EH (cell line): Measurements from ENCODE around the gene RARRES1.
A peak's percentile ranks its signal among the peaks of the same experiment; 100 is the strongest.

Source experiments
- DNase-seq: peaks from one replicate; pipeline ENCODE4 v3.0.0-alpha.2; 2015; ENCODE audit warnings: low read depth

The RARRES1 gene

DNA sequence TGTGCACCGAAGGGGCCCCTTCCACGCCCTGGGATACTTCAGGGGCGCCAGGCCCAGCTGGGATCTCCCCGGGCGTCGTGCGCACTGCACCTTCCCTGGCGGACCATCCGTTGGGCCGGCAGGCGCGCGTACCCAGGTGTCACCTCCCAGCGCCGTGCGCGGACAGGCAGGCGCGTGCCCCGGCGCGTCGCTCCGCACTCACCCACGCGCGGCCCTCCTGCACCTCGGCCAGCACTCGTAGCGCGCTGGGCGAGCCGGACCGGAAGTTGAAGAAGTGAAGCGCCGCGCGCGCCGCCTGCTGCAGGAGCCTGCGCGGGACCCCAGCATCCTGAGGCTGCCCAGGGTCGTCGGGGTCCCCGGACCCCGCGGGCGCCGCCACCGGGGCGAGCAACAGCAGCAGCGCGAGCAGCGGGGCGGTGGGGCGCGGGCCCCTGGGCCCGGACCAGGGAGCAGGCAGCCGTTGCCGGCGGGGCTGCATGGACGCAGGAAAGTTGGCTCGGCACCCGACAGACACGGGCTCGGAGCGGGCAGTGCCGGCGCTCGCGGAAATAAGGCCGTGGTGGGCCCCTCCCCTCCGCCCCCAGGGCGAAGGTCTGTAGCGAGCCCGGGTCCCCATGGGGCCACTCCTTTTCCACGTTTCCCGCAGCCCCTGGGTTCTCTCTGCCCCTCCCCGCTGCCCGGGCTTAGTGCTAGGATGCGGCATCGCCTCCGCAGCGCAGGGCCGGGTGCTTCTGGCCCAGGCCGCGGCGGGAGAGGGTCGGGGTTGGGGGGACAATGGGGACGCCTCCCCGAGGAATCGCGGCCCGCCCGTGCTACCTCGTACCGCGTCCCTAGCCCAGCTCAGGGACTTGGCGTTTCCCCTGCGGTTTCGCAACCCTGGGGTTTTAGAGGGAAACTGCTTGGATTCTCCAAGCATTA lies at the start of gene RARRES1:
RARRES1 (minus strand) TSS at position 520 of the 918 bp plus-strand sequence; CDS start at position 478, 42 bp downstream.
- DNase-seq = peak; percentile 64

DNA sequence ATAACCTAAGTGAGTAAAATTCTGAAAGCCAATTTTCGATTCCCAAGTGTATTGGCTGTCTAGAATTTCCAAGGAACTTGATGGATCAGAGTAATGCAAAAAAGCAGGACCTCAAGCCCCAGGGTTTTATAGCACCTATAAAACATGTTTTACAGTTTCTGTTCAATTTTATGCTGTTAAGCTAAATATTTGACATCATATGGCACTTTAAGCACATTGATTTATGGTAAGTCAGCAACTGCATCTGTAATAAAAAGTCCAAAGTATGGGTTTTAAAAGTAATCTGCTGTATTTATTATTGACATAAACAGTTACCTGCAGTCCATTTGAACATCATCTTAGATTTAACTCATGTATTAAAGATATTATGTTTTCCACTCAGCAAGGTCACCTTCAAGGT lies 49.6 kb upstream of the RARRES1 start:
- no peak for DNase-seq

DNA sequence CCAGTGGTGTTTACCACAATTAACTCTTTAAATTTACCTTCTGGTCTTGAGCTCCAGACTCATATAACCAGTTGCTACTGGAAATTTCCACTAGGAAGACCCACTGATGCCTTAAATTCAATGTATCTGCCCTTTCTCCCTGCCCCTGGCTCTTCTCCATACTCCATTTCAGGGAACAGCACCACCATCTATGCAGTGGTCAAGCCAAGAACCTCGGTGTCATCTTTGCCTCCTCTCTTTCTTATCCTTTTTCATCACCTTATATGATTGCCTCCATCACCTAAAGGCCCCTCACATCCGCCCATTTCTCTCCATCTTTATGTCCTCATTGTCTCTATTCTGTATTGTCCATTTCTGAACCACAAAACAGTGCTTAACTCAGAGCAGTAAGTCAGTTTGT lies 48.9 kb upstream of the RARRES1 start:
- DNase-seq = no peak

- DNase-seq = no peak
These were observed 48.5 kb upstream of the RARRES1 start for GRCh38 chr3:158780766-158781165.

- DNase-seq = no peak
These were observed 45.1 kb upstream of the RARRES1 start for GRCh38 chr3:158777161-158777873.

DNA sequence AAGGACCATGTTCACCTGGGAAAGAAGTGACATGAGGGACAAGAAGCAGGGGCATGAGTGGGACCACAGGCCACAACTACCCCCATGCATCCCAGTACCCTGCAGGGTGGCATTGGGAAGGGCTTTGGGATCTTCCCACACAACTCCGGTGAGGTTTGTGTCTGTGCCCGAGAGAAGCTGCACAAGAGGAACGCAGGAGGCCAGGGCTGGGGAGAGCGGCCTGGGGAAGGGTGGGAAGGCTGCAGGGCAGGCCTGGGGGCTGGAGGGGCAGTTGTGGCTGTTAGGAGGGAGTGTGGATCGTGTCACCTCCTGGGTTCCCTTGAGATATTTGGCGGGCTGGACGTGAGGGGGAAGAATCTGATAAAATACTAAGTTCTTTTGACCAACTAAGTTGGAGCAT lies 44.3 kb upstream of the RARRES1 start:
- no peak for DNase-seq

GRCh38 chr3:158775426-158776410 lies 43.5 kb upstream of the RARRES1 start:
- no peak for DNase-seq

GRCh38 chr3:158774965-158775364 lies 42.7 kb upstream of the RARRES1 start:
- no peak for DNase-seq

DNA sequence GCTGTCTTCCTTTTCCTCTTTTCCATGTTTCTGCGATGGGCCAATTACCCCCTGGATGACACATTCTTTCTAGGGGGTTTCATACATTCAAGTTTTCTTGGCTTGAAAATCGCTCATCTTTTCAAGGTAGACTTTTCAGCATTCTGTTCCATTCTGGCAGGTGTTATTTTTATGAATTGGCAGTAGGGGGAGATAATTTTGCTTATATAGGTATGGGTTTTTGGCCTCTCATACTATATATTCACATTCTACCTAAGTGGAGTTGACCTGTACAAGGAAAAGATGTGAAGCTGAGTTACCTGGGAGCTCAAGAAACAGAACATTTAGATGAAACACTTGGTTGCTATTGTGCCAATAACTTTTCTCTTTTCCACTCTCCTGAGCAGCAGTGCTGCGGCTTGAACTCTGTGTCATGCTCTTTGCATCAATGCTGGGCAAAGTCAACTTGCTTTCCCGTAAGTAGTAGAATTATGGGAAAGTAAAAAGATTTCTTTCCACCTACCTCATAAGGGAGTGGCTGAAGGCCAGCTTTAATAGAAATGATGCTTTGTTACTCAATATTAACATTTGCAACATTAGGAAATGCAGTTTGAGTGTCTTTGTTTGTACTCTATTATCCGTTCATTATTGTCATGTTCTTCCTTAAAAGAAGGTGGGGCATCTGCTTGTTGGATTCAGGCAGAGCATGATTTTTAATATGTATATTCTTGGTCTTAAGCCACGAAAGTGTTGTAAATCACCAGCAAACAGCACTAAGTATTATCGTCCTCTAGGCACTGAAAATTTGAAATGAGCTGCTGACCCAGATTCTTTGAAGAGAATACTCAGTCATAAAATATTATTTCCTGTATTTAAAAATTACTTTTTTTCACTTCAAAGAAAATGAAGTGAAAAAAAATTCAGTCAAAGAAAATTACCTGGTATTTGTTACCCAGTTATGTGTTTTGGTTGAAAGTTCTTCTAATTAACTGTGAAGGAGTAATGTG lies 41.9 kb upstream of the RARRES1 start:
- no peak for DNase-seq

DNA sequence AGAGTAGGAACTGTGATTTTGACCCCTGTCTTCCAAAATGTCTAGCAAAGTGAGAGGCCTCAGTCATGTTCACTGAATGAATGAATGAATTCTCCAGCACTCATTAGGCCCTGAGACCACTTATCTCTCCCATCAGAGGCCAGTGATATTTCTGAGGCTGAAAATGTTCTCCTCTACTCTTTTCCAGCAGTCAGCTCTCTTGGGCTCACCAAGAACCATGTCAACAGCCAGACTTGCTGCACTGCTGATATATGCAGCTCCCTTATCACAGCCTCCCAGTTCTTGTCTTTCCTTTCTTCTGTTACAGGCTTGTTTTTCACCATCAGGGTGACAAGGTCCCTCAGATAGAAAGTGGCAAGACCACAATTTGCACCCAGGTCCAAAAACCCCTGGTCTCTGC lies 40.9 kb upstream of the RARRES1 start:
- no peak for DNase-seq

GRCh38 chr3:158771982-158772381 lies 39.7 kb upstream of the RARRES1 start:
- DNase-seq = no peak

DNA sequence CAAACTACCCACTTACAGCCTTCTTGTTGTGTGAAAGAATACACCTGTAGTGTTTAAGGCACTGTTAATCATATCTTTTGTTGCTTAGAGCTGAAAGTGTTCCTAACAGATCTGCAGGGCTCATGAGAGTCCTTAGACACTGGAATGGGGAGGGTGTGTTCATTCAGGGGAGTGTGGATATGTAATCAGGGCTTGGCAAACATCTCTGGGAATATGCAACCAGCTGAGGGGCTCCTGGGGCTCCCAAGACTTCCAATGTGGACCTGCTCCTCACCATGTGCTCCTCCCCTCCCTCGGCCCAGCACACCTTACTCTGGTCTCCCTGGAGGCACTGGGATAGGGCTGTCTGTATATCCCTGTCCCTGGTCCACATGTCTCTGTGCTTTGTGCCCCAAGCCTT lies 39.3 kb upstream of the RARRES1 start:
- no peak for DNase-seq

DNA sequence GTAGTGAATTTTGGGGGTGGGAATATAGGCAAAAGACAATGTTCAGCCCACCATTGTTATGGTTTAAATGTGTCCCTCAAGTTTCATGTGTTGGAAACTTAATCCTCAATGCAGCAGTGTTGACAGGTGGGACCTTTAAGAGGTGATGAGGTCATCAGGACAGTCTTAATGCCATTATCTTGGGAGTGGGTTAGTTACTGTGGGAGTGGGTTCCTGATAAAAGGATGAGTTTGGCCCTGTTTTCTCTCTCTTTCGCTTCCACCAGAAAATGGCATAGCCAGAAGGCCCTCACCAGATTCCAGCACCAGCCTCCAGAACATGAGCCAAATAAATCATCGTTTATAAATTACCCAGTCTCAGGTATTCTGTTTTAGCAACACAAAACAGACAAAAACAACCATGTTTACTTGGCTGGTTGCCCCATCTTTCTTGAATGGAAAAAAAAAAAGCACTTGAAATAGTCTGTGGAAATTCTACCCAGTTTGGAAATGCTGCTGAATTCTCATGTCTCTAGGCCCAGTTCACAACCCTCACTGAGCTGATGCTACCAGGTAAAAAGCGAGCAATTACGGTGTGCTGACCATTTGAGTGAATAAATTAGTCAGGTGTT lies 38.6 kb upstream of the RARRES1 start:
- DNase-seq = no peak

- peak; percentile 91 for DNase-seq
These were observed 37.9 kb upstream of the RARRES1 start for GRCh38 chr3:158769952-158770740.

- no peak for DNase-seq
These were observed 37.3 kb upstream of the RARRES1 start for GRCh38 chr3:158769549-158769948.

- peak; percentile 96 for DNase-seq
These were observed 36.8 kb upstream of the RARRES1 start for GRCh38 chr3:158768881-158769543.

DNA sequence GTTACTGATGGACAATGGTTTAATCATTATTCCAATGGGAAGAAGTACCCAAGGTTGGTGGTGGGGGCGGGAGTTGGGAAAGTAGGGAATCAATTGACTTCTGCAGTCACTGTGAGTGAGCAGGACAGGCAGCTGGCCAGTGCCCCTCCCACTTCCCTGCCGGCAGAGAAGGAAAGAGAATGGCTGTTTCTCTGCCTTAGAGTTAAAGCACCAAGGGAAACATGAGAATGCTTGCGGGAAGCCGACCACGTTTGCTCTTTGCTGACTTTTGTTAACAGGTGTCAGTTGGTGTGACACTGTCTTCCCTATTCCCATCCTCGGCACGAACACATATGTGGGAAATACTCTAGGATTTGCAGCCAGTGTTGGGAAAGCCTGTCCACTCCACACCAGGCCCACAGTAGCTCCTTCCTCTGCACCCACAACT lies 36.1 kb upstream of the RARRES1 start:
- peak; percentile 73 for DNase-seq

- DNase-seq = no peak
These were observed 34.1 kb upstream of the RARRES1 start for GRCh38 chr3:158766364-158766763.
